Activated T-cell treated with anti-CD3 and anti-CD28 coated beads for 48 hours (primary cell): ENCODE results near the gene CDH13.

ENCODE experiments used
- DNase-seq: peaks from one replicate; pipeline ENCODE4 v3.0.0-alpha.2; 2020; ENCODE audit warnings: low read depth

CDH13 gene

DNA sequence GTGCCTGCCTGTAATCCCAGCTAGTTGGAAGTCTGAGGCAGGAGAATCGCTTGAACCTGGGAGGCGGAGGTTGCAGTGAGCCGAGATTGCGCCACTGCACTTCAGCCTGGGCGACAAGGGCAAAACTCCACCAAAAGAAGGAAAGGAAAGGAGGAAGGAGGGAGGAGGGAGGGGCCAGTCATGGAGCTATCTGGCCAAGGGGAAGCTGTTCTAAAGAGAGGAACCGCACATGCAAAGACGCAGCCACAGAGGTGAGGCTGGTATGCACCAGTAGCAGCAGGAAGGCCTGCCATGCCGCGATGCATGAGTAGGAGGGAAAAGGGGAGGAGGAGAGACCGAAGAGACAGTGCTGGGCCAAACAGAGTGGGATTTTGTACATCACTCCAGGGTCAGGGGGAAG, 1216.9 kb downstream of the CDH13 start:
- DNase-seq = no peak

DNA sequence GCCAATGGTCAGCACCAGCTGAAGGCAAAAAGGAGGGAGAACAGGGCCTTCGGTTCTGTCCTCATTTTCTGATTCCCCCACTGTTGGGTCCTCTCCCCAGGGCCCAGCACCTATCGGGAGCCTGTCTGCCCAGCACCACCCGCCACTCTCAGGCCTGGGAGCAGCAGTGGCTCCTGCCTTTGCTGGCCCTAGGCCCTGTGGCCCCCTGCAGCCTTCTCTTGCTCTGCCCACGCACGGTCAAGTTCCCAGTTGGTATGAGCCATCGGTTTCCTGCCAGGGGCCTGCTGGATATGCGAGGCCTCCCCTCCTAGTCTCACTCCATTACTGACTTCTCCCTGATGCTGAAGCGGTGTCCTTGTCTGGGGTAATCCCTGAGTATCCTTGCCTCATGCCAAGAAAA, 1218.5 kb downstream of the CDH13 start:
- DNase-seq = no peak

DNA sequence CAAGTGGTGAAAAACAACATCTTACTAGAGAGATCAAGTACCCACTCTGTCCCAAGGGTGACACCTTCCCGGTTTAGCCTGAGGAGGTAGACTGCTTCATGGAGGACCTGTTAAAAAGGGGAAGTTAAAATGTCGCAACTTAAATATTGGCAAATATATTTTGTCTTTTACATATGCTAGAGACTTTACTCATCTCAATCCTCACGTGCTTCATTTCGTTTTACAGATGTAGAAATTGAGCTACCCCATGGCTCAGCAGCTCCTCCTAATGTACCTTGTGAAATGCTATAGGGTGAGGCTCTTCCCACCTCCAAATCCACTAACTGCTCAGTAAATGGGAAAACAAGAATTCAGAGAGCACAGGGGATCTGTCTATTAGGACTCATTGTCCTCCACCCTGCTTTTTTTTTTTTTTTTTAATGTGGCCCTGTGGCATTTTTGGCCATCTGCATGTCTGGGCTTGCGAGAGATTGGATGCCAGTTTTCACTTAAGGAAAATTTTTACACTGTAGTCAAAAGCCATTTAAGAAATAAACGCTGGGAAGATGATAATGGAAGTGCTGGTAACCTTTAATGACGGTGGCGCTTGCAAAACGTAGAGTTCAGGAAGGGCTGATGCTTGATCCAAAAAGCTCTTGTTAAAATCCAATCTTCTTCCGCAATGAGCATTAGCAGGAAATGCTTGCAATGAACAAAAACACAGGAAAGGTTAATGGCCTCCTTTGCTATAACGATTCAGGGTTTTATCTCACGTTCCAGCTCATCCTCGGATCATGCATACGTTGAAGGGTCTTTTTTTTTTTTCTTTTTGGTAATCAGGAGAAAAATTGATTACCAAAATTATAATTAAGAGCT, 1220.8 kb downstream of the CDH13 start:
- DNase-seq = no peak

DNA sequence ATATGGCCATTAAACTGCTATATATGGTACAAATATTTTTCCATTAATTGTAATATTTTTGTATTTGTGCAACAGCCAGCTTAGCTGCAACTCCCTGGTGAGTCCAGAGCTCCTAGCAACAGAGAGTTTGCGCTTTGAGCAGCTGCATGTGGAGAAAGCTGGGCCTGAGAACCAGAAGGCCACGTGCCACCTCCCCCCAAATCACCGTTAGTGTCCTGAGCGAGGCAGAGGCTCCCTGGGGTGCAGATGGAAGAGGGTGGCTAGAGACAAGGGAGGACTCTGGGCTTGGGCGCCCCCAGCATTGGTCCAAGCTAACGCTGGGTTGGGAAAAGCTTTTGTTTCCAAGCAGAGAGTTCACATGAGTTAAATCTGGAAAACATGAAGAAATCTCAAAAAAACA, 1222.7 kb downstream of the CDH13 start:
- no peak for DNase-seq
